Coronary artery (tissue), 2 donors: ENCODE results near the gene SLC22A3.
"Not testable (repeated sequence)": the region's sequence is repeated elsewhere in the genome, so short reads cannot be mapped to it uniquely, and the experiment has no call there.

ENCODE experiments used
- DNase-seq: peaks from one replicate; pipeline ENCODE4 v3.0.0-alpha.2; 2017; ENCODE audit warnings: low spot score
- H3K27ac ChIP-seq, 2 donors: fragments of 200-600 bp; sonication (generic); one replicate each; pipeline ENCODE4 v1.5.1; 2016 to 2019
- H3K4me3 ChIP-seq: fragments of 200-600 bp; sonication (generic); 2 replicates; pipeline ENCODE4 v1.5.1; 2016; ENCODE audit warnings: mild to moderate bottlenecking, moderate library complexity
- CTCF ChIP-seq: fragments of 200-600 bp; sonication (generic); IDR thresholded peaks from one replicate; pipeline ENCODE4 v1.5.1; 2019; ENCODE audit warnings: antibody characterized with exemption

The SLC22A3 gene

GRCh38 chr6:160348223-160349019, at the start of gene SLC22A3:
TSS of gene SLC22A3 (plus strand) at chr6:160348378. CDS start at chr6:160348420, 42 bp downstream.
- H3K4me3 ChIP-seq: peak within 1 kb of the TSS; percentile 76
- no peak for TF ChIP-seq CTCF
- DNase-seq: no peak
- H3K27ac ChIP-seq: peak within 1 kb of the TSS; percentile 87

- TF ChIP-seq CTCF: no peak
- Histone ChIP-seq H3K4me3 (no peak overlapping the region), H3K27ac (no peak overlapping the region)
- no peak for DNase-seq
Measured at GRCh38 chr6:160299559-160299958, 48.6 kb upstream of the SLC22A3 start.

- DNase-seq: no peak
- no peak for TF ChIP-seq CTCF
- peak overlapping the region; percentile 15 to 45 for H3K27ac ChIP-seq
- no peak overlapping the region for H3K4me3 ChIP-seq
Measured at GRCh38 chr6:160300076-160300695, 48.0 kb upstream of the SLC22A3 start.

- no peak for DNase-seq
- Histone ChIP-seq H3K27ac (peak overlapping the region; percentile 15 to 45), H3K4me3 (no peak overlapping the region)
- no peak for TF ChIP-seq CTCF
Measured at GRCh38 chr6:160301339-160301738, 46.8 kb upstream of the SLC22A3 start.

- not testable (repeated sequence) for H3K27ac ChIP-seq, DNase-seq, H3K4me3 ChIP-seq
Measured at GRCh38 chr6:160302431-160303082, 45.6 kb upstream of the SLC22A3 start.

GRCh38 chr6:160303806-160304205, 44.4 kb upstream of the SLC22A3 start:
- no peak for TF ChIP-seq CTCF
- Histone ChIP-seq H3K4me3 (no peak overlapping the region), H3K27ac (no peak overlapping the region)
- DNase-seq: no peak

GRCh38 chr6:160305926-160306713, 42.1 kb upstream of the SLC22A3 start:
- no peak for DNase-seq

More at GRCh38 chr6:160305926-160306713, 42.1 kb upstream of the SLC22A3 start:
- Histone ChIP-seq H3K4me3 (no peak overlapping the region), H3K27ac (no peak overlapping the region)
- TF ChIP-seq CTCF: no peak
